Measurements from ENCODE around the gene KCTD15.

DNA sequence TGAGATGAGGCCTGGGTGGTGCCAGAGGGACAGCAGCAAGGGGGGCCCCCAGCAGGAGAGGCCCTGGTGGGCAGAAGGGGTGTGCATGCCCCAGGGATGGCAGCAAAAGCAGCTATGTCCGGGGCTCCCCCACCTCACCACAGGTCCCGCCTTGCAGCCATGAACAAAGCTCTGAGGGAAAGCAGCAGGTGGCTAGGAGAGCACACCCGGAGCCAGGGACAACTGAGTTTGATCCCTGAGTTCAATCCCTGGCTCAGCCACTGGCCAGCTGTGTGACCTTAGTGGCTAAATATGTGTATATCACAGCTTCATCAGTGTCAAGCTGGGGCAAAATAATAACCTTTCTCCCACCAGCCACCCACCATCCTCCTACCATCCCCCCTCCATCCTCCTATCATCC lies 47.7 kb upstream of the KCTD15 start:
- TF ChIP-seq, protein P1, sequence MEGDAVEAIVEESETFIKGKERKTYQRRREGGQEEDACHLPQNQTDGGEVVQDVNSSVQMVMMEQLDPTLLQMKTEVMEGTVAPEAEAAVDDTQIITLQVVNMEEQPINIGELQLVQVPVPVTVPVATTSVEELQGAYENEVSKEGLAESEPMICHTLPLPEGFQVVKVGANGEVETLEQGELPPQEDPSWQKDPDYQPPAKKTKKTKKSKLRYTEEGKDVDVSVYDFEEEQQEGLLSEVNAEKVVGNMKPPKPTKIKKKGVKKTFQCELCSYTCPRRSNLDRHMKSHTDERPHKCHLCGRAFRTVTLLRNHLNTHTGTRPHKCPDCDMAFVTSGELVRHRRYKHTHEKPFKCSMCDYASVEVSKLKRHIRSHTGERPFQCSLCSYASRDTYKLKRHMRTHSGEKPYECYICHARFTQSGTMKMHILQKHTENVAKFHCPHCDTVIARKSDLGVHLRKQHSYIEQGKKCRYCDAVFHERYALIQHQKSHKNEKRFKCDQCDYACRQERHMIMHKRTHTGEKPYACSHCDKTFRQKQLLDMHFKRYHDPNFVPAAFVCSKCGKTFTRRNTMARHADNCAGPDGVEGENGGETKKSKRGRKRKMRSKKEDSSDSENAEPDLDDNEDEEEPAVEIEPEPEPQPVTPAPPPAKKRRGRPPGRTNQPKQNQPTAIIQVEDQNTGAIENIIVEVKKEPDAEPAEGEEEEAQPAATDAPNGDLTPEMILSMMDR (IDR thresholded peaks at IDR 0.05), result no peak
- TF ChIP-seq POLR2A (IDR thresholded peaks at IDR 0.05), result no peak
